K562 (cell line): ENCODE results near the gene CCDC187. TPM values are rescaled to one million over a fixed set of nuclear protein-coding genes. Genes with fewer than 3 reads are reported as not detected.

Source experiments
- ATAC-seq: fragments of 200-7000 bp; cut with Tn5 transposase; 3 replicates; pipeline ENCODE4 v1.9.1; 2020; ENCODE audit warnings: moderate library complexity
- BruUV-seq: library from RNA; stranded (reverse); fragments of 400-500 nt; replicated peaks from 2 replicates; lab custom pipeline; 2021; lab: Mats Ljungman, UMichigan
- CTCF ChIA-PET: fragments of 300-600 bp; formaldehyde crosslinking; extraction: SDS; loops from one replicate; lab custom pipeline; 2021; ENCODE audit warnings: low intra/inter-chr PET ratio; lab: Yijun Ruan, JAX
- POLR2A ChIA-PET: fragments of 300-600, 350-650 bp; sonication (Branson Sonifier 250); formaldehyde crosslinking; extraction: SDS; loops from one replicate; lab custom pipeline; 2021; ENCODE audit warnings: antibody characterized with exemption, inconsistent platforms; lab: Yijun Ruan, JAX
- DNase-seq, 4 experiments: peaks; one replicate each; pipeline versions ENCODE4 v3.0.0 to v3.0.0-alpha.2; 2011 to 2018; ENCODE audit warnings: low spot score in 3 of 4, mixed read lengths in 3 of 4; ENCODE audit errors: extremely low read depth in 1 of 4
- FAIRE-seq: peaks from 2 replicates; lab custom pipeline; 2011; peaks lifted over from hg19 to GRCh38; lab: Jason Lieb, UNC
- H2AFZ ChIP-seq: 2 replicates; pipeline ENCODE4 v1.6.0; 2011; ENCODE audit warnings: low read depth, low read length, control low read depth, inconsistent platforms
- H3K27ac ChIP-seq: fragments of 200-600 bp; 3 replicates; pipeline ENCODE4 v1.8.0; 2011; ENCODE audit warnings: low read depth, mild to moderate bottlenecking, control low read depth, inconsistent platforms, low read length, moderate library complexity, mixed read lengths; ENCODE audit errors: extremely low read depth
- H3K27me3 ChIP-seq, 2 experiments: fragments of 300-600 bp in 1 of 2; 2 replicates in 1 of 2; 3 replicates in 1 of 2; pipeline versions ENCODE4 v1.6.0 to v1.8.0; 2011; ENCODE audit warnings: inconsistent platforms in 2 of 2, low read length in 2 of 2, mild to moderate bottlenecking in 1 of 2, mixed read lengths in 1 of 2, moderate library complexity in 1 of 2; ENCODE audit not compliant: control insufficient read depth in 2 of 2, insufficient read depth in 2 of 2
- H3K36me3 ChIP-seq: fragments of 300-600 bp; 3 replicates; pipeline ENCODE4 v1.8.0; 2011; ENCODE audit warnings: mild to moderate bottlenecking, low read length, inconsistent platforms; ENCODE audit not compliant: control insufficient read depth, insufficient read depth
- H3K4me1 ChIP-seq, 2 experiments: fragments of 200-600 bp in 1 of 2; replicated peaks in 1 of 2; 2 replicates in 1 of 2; 3 replicates in 1 of 2; pipeline versions ENCODE4 v1.5.1 to v1.8.0; 2011; ENCODE audit warnings: inconsistent platforms in 2 of 2, low read length in 2 of 2, mild to moderate bottlenecking in 1 of 2, mixed read lengths in 1 of 2, moderate library complexity in 1 of 2; ENCODE audit not compliant: control insufficient read depth in 2 of 2, insufficient read depth in 2 of 2
- H3K4me2 ChIP-seq: 2 replicates; pipeline ENCODE4 v1.6.1; 2011; ENCODE audit warnings: low read length, control low read depth, inconsistent platforms, mixed read lengths; ENCODE audit not compliant: insufficient read depth
- H3K4me3 ChIP-seq: fragments of 200-600 bp; sonication (generic), shearing (Covaris generic); 2 replicates; pipeline ENCODE4 v1.5.1; 2016; ENCODE audit warnings: control low read depth, inconsistent platforms
- H3K79me2 ChIP-seq: fragments of 200-600 bp; 3 replicates; pipeline ENCODE4 v1.8.0; 2011; ENCODE audit warnings: low read length, inconsistent platforms; ENCODE audit not compliant: control insufficient read depth, insufficient read depth
- H3K9ac ChIP-seq, 2 experiments: 2 replicates each; pipeline versions ENCODE4 v1.6.0 to v1.6.1; 2011; ENCODE audit warnings: low read depth in 2 of 2, low read length in 2 of 2, control low read depth in 1 of 2, inconsistent platforms in 1 of 2, mild to moderate bottlenecking in 1 of 2, mixed read lengths in 1 of 2; ENCODE audit not compliant: insufficient read depth in 1 of 2
- H3K9me1 ChIP-seq: one replicate; pipeline ENCODE4 v1.6.0; 2011; ENCODE audit warnings: inconsistent platforms, mild to moderate bottlenecking, low read length, moderate library complexity; ENCODE audit not compliant: control insufficient read depth, insufficient read depth
- H3K9me3 ChIP-seq: replicated peaks from 2 replicates; pipeline ENCODE4 v1.5.1; 2011; ENCODE audit warnings: low read depth, low read length, inconsistent platforms; ENCODE audit not compliant: control insufficient read depth, insufficient read depth
- H4K20me1 ChIP-seq: replicated peaks from 2 replicates; pipeline ENCODE4 v1.6.1; 2011; ENCODE audit warnings: low read length, inconsistent platforms, mixed read lengths; ENCODE audit not compliant: control insufficient read depth, insufficient read depth
- ATF1 ChIP-seq, 2 experiments: fragments of 450-650 bp in 1 of 2; IDR thresholded peaks; 2 replicates each; pipeline ENCODE4 v1.6.1; 2016; ENCODE audit warnings: missing compliant biosample characterization in 1 of 2, missing genetic modification characterization in 1 of 2
- CHD4 ChIP-seq: fragments of 200-600 bp; sonication (generic); IDR thresholded peaks from 3 replicates; pipeline ENCODE4 v1.6.1; 2012; ENCODE audit warnings: low read depth, mild to moderate bottlenecking, mixed read lengths, low read length, inconsistent platforms; ENCODE audit not compliant: insufficient read depth, insufficient replicate concordance, poor library complexity, severe bottlenecking
- GTF2A2 ChIP-seq: IDR thresholded peaks from 2 replicates; pipeline ENCODE4 v1.6.1; 2016; ENCODE audit warnings: mild to moderate bottlenecking, missing genetic modification characterization, missing compliant biosample characterization
- HMG20B ChIP-seq: fragments of 250-450 bp; sonication (Bioruptor Pico); IDR thresholded peaks from 2 replicates; pipeline ENCODE4 v1.5.0; 2021; ENCODE audit warnings: mild to moderate bottlenecking
- MAZ ChIP-seq, 2 experiments: fragments of 450-650 bp in 1 of 2; sonication (generic) in 1 of 2; formaldehyde crosslinking; IDR thresholded peaks in 1 of 2; conservative IDR thresholded peaks in 1 of 2; 2 replicates each; pipeline versions ENCODE4 v1.4.0 to v1.5.0; 2020; ENCODE audit warnings: mild to moderate bottlenecking in 1 of 2, missing genetic modification reagents in 1 of 2
- SMAD4 ChIP-seq: fragments of 250-450 bp; sonication (Bioruptor Pico); conservative IDR thresholded peaks from 2 replicates; pipeline ENCODE4 v1.8.0; 2021; ENCODE audit warnings: inconsistent platforms, mild to moderate bottlenecking, moderate library complexity
- SRSF9 ChIP-seq: fragments of 200-400 bp; formaldehyde crosslinking; IDR thresholded peaks from 2 replicates; pipeline ENCODE4 v1.6.1; 2017; ENCODE audit warnings: low read depth, low read length, borderline replicate concordance
- TBP ChIP-seq: optimal IDR thresholded peaks from 2 replicates; pipeline ENCODE3; 2011; ENCODE audit warnings: low read depth, low read length, improper control_type of control experiment
- TCF7L2 ChIP-seq: fragments of 150-350 bp; IDR thresholded peaks from 2 replicates; pipeline ENCODE4 v1.6.1; 2016; ENCODE audit warnings: low read depth, mild to moderate bottlenecking, low read length, moderate library complexity
- TRIM24 ChIP-seq, 2 experiments: fragments of 450-650 bp; IDR thresholded peaks; 2 replicates each; pipeline ENCODE4 v1.6.1; 2016
- ZMIZ1 ChIP-seq, 2 experiments: fragments of 150-350 bp in 1 of 2; IDR thresholded peaks; 2 replicates each; pipeline ENCODE4 v1.6.1; 2012 to 2016; ENCODE audit warnings: low read depth in 2 of 2, low read length in 2 of 2, mild to moderate bottlenecking in 1 of 2, moderate library complexity in 1 of 2
- ZNF263 ChIP-seq: sonication (generic); formaldehyde crosslinking; IDR thresholded peaks from 2 replicates; pipeline ENCODE4 v1.8.0; 2022; ENCODE audit warnings: mild to moderate bottlenecking, missing genetic modification reagents, borderline replicate concordance
- ZNF696 ChIP-seq: fragments of 250-450 bp; sonication (Bioruptor Pico); conservative IDR thresholded peaks from 2 replicates; pipeline ENCODE4 v1.4.0; 2020; ENCODE audit warnings: mild to moderate bottlenecking, moderate library complexity
- ZNF785 ChIP-seq: fragments of 250-450 bp; sonication (Bioruptor Pico); IDR thresholded peaks from 2 replicates; pipeline ENCODE4 v1.4.0; 2020; ENCODE audit warnings: mild to moderate bottlenecking
- WGBS: fragments of 100-300 bp; shearing (Covaris generic); methylation state at CpG from one replicate; pipeline ENCODE4 v1.1.6; 2016; ENCODE audit warnings: low coverage, mixed read lengths; ENCODE audit not compliant: insufficient coverage; ENCODE audit errors: missing lambda C conversion rate; 5-methylcytosine and 5-hydroxymethylcytosine counted together
- in situ Hi-C: fragments of 300-500 bp; cut with MboI; formaldehyde crosslinking; loops from 4 replicates; pipeline ENCODE4 v1.15.0; 2018; ENCODE audit warnings: inconsistent platforms, mixed read lengths
- intact Hi-C: fragments of 100-400 bp; cut with micrococcal nuclease; formaldehyde crosslinking; loops from 2 replicates; pipeline ENCODE4 v1.14.2; 2022
- polyA plus RNA-seq, 8 experiments: library from polyadenylated mRNA; depleted of rRNA in 4 of 8; stranded (reverse) in 5 of 8; unstranded in 3 of 8; fragments of >200 nt; fragmentation: Nextera tagmentation in 2 of 8; fragmentation: Illumina TruSeq in 1 of 8; extraction: Ambion mirVana in 2 of 8; extraction: Trizol in 1 of 8; gene quantifications; 2 replicates each; pipeline versions ENCODE4 v1.2.1 to v1.2.3, GENCODE V29; 2011 to 2014; ENCODE audit warnings: inconsistent platforms in 1 of 8, missing spikeins in 1 of 8
- total RNA-seq, 7 experiments: library from RNA; depleted of rRNA in 6 of 7; stranded (reverse); fragments of >200 nt in 6 of 7; fragmentation: Illumina TruSeq in 2 of 7; extraction: Trizol in 2 of 7; gene quantifications; 2 replicates each; pipeline versions ENCODE4 v1.2.1 to v1.2.3, GENCODE V29; 2011 to 2021; ENCODE audit warnings: low replicate concordance in 1 of 7
- TF ChIP-seq, protein P1 (sequence below), 3 experiments: fragments of 200-800 bp in 1 of 3; fragments of 250-450 bp in 1 of 3; fragments of 450-650 bp in 1 of 3; sonication (Bioruptor Pico) in 1 of 3; sonication (Bioruptor generic) in 1 of 3; formaldehyde crosslinking in 1 of 3; IDR thresholded peaks; 2 replicates each; pipeline versions ENCODE4 v1.6.1 to v1.8.0; 2016 to 2022; ENCODE audit warnings: mild to moderate bottlenecking in 2 of 3, missing genetic modification characterization in 2 of 3, missing compliant biosample characterization in 1 of 3, moderate library complexity in 1 of 3

The CCDC187 gene
- total and polyA plus RNA-seq, 9 of the 15 experiments (the other 6 are each of a cell fraction or from before 2014, with no cell fraction given): not detected

GRCh38 chr9:136333045-136333444 lies 29.2 kb upstream of the CCDC187 start:
- no peaks in the 10 kb centered on the region for H3K9me3 ChIP-seq
- CTCF ChIA-PET: no interaction called here

More at GRCh38 chr9:136333045-136333444, 29.2 kb upstream of the CCDC187 start:
- H3K79me2 ChIP-seq: peaks cover 13% of the 10 kb centered on the region
- TF ChIP-seq ATF1 (CRISPR knock-in tag; IDR thresholded peaks at IDR 0.05) (no peak), ATF1 (tag; IDR thresholded peaks at IDR 0.05) (no peak), SRSF9 (no peak), MAZ (CRISPR knock-in tag; conservative IDR thresholded peaks at IDR 0.05 in 1 of 2, IDR thresholded peaks at IDR 0.05 in 1 of 2) (no peak), SMAD4 (CRISPR knock-in tag) (no peak), ZNF785 (CRISPR knock-in tag) (no peak), ZMIZ1 (IDR thresholded peaks at IDR 0.05; ENCODE audit: low read depth in 2 of 2, low read length in 2 of 2) (no peak), ZNF263 (CRISPR knock-in tag) (no peak), TBP (no peak), HMG20B (CRISPR knock-in tag) (no peak), TCF7L2 (no peak), GTF2A2 (tag) (no peak), ZNF696 (CRISPR knock-in tag) (no peak), TRIM24 (IDR thresholded peaks at IDR 0.05) (no peak), CHD4 (no peak)
- TF ChIP-seq, protein P1, sequence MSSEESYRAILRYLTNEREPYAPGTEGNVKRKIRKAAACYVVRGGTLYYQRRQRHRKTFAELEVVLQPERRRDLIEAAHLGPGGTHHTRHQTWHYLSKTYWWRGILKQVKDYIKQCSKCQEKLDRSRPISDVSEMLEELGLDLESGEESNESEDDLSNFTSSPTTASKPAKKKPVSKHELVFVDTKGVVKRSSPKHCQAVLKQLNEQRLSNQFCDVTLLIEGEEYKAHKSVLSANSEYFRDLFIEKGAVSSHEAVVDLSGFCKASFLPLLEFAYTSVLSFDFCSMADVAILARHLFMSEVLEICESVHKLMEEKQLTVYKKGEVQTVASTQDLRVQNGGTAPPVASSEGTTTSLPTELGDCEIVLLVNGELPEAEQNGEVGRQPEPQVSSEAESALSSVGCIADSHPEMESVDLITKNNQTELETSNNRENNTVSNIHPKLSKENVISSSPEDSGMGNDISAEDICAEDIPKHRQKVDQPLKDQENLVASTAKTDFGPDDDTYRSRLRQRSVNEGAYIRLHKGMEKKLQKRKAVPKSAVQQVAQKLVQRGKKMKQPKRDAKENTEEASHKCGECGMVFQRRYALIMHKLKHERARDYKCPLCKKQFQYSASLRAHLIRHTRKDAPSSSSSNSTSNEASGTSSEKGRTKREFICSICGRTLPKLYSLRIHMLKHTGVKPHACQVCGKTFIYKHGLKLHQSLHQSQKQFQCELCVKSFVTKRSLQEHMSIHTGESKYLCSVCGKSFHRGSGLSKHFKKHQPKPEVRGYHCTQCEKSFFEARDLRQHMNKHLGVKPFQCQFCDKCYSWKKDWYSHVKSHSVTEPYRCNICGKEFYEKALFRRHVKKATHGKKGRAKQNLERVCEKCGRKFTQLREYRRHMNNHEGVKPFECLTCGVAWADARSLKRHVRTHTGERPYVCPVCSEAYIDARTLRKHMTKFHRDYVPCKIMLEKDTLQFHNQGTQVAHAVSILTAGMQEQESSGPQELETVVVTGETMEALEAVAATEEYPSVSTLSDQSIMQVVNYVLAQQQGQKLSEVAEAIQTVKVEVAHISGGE (CRISPR knock-in tag; IDR thresholded peaks at IDR 0.05): no peak
- intact Hi-C loops: no loop called here
- peaks cover 2 to 93% of the 10 kb centered on the region in 2 experiments; a peak in 4 of 5 replicates for H3K4me1 ChIP-seq
- no peaks in the 10 kb centered on the region for H4K20me1 ChIP-seq
- peaks cover 10% of the 10 kb centered on the region; the same call in 1 of the 3 replicates for H3K36me3 ChIP-seq
- no peak for DNase-seq
- in situ Hi-C loops: loop anchor here (25.0 kb wide), 1 partner anchor 304 kb away; no protein-coding TSS in a partner anchor
- H3K27ac ChIP-seq: no peak overlapping the region
- WGBS: 65% methylated on average over 12 of the region's 12 CpGs
- no peak overlapping the region for H3K4me2 ChIP-seq
- BruUV-seq: no TSS peak
- H3K9me1 ChIP-seq: peaks cover 3% of the 10 kb centered on the region
- no peak overlapping the region for H3K9ac ChIP-seq
- ATAC-seq: no peak
- H2AFZ ChIP-seq: no peak overlapping the region
- POLR2A ChIA-PET: no interaction called here
- H3K4me3 ChIP-seq: no peak overlapping the region
- H3K27me3 ChIP-seq: no peaks in the 10 kb centered on the region
- no peak for FAIRE-seq
